Measurements from ENCODE around the gene CYP2A13.
"Not testable (repeated sequence)": the region's sequence is repeated elsewhere in the genome, so short reads cannot be mapped to it uniquely, and the experiment has no call there.

Gene CYP2A13, protein sequence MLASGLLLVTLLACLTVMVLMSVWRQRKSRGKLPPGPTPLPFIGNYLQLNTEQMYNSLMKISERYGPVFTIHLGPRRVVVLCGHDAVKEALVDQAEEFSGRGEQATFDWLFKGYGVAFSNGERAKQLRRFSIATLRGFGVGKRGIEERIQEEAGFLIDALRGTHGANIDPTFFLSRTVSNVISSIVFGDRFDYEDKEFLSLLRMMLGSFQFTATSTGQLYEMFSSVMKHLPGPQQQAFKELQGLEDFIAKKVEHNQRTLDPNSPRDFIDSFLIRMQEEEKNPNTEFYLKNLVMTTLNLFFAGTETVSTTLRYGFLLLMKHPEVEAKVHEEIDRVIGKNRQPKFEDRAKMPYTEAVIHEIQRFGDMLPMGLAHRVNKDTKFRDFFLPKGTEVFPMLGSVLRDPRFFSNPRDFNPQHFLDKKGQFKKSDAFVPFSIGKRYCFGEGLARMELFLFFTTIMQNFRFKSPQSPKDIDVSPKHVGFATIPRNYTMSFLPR

DNA sequence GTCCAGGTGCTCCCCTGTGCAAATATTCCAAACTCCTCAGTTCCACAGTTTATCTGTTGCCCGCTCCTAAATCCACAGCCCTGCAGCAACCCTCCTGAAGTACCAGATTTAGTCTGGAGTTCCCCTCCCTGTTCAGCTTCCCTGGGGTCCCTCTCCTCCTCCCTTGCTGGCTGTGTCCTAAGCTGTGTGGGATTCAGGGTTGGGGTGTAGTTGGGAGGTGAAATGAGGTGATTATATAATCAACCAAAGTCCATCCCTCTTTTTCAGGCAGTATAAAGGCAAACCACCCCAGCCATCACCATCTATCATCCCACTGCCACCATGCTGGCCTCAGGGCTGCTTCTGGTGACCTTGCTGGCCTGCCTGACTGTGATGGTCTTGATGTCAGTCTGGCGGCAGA, at the start of gene CYP2A13:
CYP2A13 (plus strand) TSS at position 301 of the 400 bp plus-strand sequence; CDS start at position 322, 21 bp downstream.
- DNase-seq, result no peak

DNA sequence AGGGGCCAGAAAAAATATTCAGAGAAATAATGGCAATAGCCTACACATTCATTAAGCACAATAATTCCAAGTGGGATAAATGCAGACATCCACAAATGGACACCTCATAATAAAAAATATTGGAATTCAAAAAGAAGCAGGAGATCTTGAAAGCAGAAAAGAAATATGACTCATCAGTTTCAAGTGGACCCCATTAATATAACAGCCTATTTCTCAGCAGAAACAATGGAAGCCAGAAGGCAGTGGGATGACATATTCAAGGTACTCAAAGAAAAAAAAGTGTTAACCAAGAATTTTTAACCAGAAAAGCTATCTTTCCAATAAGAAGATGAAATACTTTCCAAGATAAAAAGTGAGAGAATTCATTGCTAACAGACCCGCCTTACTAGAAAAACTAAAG, 48.4 kb upstream of the CYP2A13 start:
- no peak for DNase-seq

DNA sequence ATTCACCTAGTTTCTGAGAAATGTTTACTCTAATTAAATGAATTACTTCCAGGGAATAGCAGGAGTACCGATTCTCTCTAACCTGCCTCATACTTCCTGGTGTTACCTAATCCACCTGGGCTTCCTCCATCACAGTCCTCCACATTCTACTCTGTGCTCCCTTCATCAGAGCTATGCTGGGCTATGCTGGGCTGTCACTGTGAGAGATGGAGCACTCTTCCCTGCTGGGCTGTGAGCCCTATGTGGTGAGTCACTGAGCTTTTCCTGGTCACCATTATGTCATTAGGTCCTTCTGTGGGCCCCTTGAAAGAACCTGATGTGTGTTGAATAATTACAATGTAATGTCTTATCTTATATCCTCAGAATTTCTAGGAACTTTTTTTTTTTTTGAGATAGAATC, 43.2 kb upstream of the CYP2A13 start:
- DNase-seq, result not testable (repeated sequence)

- DNase-seq, result no peak
Observed at GRCh38 chr19:41050426-41050825, 37.8 kb upstream of the CYP2A13 start.

DNA sequence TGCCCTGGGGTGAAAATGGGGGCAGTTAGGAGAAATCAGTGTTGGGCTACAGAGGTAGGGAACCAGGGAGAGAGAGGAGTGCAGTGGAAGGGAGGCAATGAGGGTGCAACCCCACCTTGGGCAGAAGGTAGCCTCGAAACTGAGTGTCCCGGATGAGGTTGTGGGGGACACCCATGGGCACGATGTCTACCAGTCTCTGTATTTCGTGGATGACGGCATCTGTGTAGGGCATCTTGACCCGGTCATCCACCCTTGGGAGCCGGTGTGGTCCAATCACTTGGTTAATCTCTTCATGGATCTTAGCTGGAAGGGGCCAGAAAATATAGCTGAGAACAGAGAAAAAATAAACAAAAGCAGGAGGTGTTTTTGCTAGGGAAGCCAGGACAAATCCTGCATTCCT, 36.1 kb upstream of the CYP2A13 start:
- DNase-seq, result not testable (repeated sequence)

GRCh38 chr19:41053331-41053730, 34.9 kb upstream of the CYP2A13 start:
- DNase-seq, result not testable (repeated sequence)

DNA sequence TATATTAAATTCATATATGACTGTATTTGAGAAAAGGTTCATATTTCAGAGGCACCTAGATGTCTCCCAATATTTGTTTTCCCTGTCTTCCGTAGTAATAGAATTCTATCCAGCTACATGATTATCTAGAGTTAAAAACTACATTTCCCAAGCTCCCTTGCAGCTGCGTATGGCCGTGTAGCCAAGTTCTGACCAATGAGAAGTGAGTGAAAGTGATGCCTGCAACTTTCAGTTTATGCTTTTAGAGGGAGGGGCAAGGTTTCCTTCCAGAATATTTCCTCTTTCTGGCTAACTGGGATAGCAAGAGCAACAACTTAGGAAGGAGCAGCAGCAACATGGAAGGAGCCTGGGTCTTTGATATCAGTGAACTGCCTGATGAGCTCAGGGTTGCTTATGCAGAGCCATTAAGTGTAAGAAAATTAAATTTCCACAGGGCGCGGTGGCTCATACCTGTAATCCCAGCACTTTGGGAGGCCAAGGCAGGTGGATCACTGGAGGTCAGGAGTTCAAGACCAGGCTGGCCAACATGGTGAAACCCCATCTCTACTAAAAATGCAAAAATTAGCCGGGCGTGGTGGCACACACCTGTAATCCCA, 23.2 kb upstream of the CYP2A13 start:
- no peak for DNase-seq

DNA sequence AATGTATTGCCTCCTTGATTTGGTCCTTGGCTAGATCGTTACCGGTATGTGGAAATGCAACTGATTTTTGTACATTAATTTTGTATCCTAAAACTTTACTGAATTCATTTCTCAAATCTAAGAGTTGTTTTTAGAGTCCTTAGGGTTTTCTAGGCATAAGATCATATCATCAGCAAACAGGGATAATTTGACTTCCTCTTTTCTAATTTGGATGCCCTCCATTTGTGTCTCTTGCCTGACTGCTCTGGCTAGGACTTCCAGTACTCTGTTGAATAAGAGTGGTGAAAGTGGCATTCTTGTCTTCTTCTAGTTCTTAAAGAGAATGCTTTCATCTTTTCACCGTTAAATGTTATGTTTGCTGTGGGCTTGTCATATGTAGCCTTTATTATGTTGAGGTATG, 12.0 kb upstream of the CYP2A13 start:
- no peak for DNase-seq

DNA sequence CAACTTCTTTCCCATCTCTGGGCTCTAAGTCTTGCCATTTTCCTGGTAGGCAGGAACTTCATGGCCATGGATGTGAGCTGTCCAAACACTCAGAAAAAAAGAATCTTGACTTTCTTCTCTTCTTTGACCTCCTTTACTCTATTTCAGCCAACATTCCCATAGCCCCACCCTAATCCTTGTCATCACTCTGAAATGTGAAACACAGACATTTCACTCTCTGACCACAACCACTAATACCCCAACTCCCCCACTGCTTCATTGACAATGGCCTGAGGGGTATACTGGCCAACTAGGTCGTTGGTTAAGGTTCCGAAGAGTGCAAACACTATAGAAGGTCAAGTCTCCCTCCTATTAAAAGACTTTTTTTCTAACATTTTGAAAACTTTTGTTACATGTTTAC, 4.7 kb upstream of the CYP2A13 start:
- DNase-seq, result no peak

DNA sequence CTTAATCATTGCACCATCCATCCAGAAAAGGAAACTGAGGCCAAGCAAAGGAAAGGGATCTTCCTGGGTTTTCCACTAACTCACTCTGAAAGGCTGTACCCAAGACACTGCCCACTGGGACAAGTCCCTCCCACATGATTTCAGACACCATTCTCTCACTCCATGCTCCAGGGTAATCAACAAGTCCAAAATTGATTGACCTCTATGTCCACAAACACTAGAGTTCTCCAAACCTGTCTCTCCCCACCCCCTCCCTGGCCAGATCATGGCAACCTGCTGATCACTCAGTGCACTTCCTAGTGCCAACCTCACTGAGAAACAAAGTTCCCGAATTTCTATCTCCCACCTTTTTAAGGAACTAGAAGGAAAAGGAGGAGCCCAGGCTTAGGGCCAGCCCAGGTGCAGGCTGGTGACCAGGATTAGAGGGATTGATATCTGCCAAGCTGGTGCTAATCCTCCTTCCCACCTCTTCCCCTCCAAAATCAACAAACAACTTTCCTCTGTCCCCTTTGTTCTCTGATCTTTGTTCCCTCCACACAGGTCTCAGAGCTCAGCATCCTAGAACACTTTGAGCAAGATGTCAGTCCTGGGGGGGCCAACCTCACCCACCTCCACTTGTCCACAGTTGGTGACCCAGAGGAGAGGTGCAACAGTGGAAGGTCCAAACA, 2.4 kb upstream of the CYP2A13 start:
- no peak for DNase-seq

- DNase-seq, result no peak
Observed at GRCh38 chr19:41089959-41090358, 1.7 kb downstream of the CYP2A13 start.

DNA sequence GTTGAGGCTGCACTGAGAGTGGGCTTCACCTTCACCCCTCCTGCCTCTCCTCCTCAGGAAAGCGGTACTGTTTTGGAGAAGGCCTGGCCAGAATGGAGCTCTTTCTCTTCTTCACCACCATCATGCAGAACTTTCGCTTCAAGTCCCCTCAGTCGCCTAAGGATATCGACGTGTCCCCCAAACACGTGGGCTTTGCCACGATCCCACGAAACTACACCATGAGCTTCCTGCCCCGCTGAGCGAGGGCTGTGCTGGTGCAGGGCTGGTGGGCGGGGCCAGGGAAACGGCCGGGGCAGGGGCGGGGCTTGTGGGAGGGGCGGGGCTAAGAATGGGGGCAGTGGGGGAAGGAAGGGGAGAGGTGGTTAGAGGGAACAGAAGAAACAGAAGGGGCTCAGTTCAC, 7.5 kb downstream of the CYP2A13 start:
- no peak for DNase-seq

GRCh38 chr19:41096353-41096752, 8.1 kb downstream of the CYP2A13 start:
- DNase-seq, result no peak

DNA sequence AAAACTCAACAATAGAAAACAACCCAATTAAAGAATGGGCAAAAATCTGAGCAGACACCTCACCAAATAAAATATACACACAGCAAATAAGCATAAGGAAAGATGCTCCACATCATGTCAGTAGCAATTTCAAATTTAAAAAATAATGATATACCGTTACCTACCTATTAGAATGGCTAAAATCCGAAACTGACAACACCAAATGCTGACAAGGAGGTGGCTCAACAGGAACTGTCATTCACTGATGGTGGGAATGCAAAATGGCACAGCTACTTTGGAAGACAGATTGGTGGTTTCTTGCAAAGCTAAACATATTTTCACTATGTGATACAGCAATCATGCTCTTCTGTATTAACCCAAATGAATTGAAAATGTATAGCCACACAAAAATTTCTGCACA, 9.1 kb downstream of the CYP2A13 start:
- DNase-seq, result no peak

GRCh38 chr19:41098762-41099161, 10.5 kb downstream of the CYP2A13 start:
- no peak for DNase-seq

DNA sequence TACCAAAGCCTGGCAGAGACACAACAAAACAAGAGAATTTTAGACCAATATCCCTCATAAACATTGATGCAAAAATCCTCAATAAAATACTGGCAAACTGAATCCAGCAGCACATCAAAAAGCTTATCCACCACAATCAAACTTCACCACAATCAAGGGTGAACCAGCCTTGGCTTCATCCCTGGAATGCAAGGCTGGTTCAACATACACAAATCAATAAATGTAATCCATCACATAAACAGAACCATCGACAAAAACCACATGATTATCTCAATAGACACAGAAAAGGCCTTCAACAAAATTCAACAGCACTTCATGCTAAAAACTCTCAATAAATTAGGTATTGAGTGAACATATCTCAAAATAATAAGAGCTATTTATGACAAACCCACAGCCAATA, 14.0 kb downstream of the CYP2A13 start:
- not testable (repeated sequence) for DNase-seq

GRCh38 chr19:41106177-41106576, 17.9 kb downstream of the CYP2A13 start:
- no peak for DNase-seq

- DNase-seq, result no peak
Observed at GRCh38 chr19:41111296-41111695, 23.0 kb downstream of the CYP2A13 start.

DNA sequence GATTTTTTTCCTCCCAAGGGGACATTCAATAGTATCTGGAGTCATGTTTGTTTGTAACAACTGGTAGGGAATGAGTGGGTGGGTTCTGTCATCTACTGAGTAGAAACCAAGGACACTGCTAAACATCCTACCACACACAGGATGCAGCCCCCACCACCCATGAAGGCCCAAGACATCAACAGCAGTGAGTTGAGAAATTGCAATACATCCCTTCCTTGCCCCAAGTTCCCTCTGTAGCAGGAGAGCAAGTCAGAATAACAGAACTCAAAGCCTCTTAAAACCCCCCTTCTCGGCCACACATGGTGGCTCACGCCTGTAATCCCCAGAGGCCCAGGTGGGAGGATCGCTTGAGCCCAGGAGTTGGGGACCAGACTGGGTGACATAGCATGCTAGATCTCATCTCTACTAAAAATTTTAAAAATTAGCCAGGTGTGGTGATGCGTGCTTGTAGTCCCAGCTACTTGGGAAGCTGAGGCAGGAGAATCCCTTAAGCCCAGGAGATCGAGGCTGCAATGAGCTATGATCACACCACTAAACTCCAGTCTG, 23.6 kb downstream of the CYP2A13 start:
- DNase-seq, result no peak

GRCh38 chr19:41112728-41113290, 24.6 kb downstream of the CYP2A13 start:
- no peak for DNase-seq

DNA sequence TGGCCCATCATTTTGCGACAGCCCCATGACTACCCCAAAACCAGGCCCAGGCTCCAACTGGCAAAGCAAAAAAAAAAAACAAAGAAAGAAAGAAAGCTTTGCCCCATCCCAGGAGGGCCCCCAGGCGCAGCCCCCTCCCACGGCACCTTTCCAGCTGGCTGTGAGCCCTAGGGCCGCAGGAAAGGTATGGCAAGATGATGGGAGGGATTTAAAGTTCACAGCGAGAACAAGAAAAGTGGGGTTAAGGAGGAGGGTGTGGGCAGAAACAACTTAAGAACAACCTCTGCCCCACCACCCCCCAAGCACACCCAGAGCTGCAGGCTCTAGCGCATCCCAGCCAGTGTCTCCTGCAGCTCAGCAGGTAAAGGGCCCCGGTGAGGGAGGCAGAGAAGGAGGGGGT, 25.9 kb downstream of the CYP2A13 start, which contains the start of gene CYP2F1:
CYP2F1 (plus strand) TSS at position 301 of the 400 bp plus-strand sequence. CDS start 1,757 bp downstream, outside the sequence.
- DNase-seq, result no peak

DNA sequence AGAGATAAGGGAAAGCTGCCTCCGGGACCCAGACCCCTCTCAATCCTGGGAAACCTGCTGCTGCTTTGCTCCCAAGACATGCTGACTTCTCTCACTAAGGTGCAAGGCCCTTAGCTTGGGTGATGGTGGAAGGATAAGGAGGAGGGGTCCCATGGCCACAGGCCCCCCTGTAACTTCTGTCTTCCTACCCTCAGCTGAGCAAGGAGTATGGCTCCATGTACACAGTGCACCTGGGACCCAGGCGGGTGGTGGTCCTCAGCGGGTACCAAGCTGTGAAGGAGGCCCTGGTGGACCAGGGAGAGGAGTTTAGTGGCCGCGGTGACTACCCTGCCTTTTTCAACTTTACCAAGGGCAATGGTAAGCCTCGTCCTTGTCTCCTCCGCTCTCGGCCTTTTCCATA, 28.0 kb downstream of the CYP2A13 start:
- no peak for DNase-seq
